WTC11 (cell line): Measurements from ENCODE around the gene SEPTIN10. TPM values are rescaled to one million over a fixed set of nuclear protein-coding genes. Genes with fewer than 3 reads are reported as not detected.

Experiments
- AFF4 ChIP-seq: sonication (generic); formaldehyde crosslinking; IDR thresholded peaks from 2 replicates; pipeline ENCODE4 v1.8.1; 2023; ENCODE audit warnings: mild to moderate bottlenecking, missing genetic modification reagents, borderline replicate concordance
- AR ChIP-seq: fragments of 250-450 bp; sonication (Bioruptor Pico); IDR thresholded peaks from 2 replicates; pipeline ENCODE4 v1.9.0; 2021; ENCODE audit warnings: mild to moderate bottlenecking
- ATF1 ChIP-seq: sonication (generic); formaldehyde crosslinking; IDR thresholded peaks from 2 replicates; pipeline ENCODE4 v1.8.1; 2023; ENCODE audit warnings: mild to moderate bottlenecking, moderate library complexity, missing genetic modification reagents
- ATF3 ChIP-seq: sonication (generic); formaldehyde crosslinking; conservative IDR thresholded peaks from 2 replicates; pipeline ENCODE4 v1.8.1; 2022; ENCODE audit warnings: mild to moderate bottlenecking, missing genetic modification reagents
- CBFB ChIP-seq: sonication (generic); formaldehyde crosslinking; IDR thresholded peaks from 2 replicates; pipeline ENCODE4 v1.8.1; 2022; ENCODE audit warnings: mild to moderate bottlenecking, low read depth, missing genetic modification reagents
- CDX4 ChIP-seq: fragments of 250-450 bp; sonication (Bioruptor Pico); IDR thresholded peaks from 2 replicates; pipeline ENCODE4 v1.9.0; 2021; ENCODE audit warnings: moderate library complexity, mild to moderate bottlenecking, inconsistent platforms, borderline replicate concordance
- CREM ChIP-seq: sonication (generic); formaldehyde crosslinking; IDR thresholded peaks from 2 replicates; pipeline ENCODE4 v1.8.1; 2022; ENCODE audit warnings: mild to moderate bottlenecking, missing genetic modification reagents, moderate library complexity
- CTCF ChIP-seq: fragments of 200-600 bp; IDR thresholded peaks from 2 replicates; pipeline ENCODE4 v1.8.0; 2022; ENCODE audit warnings: antibody characterized with exemption
- EMX1 ChIP-seq: fragments of 250-450 bp; sonication (Bioruptor Pico); IDR thresholded peaks from 2 replicates; pipeline ENCODE4 v1.8.0; 2021; ENCODE audit warnings: mild to moderate bottlenecking
- ESRRA ChIP-seq: sonication (generic); formaldehyde crosslinking; IDR thresholded peaks from 2 replicates; pipeline ENCODE4 v1.8.1; 2022; ENCODE audit warnings: mild to moderate bottlenecking, missing genetic modification reagents, borderline replicate concordance
- ETV6 ChIP-seq: sonication (generic); formaldehyde crosslinking; IDR thresholded peaks from 2 replicates; pipeline ENCODE4 v1.8.1; 2022; ENCODE audit warnings: mild to moderate bottlenecking, missing genetic modification reagents
- FOXP4 ChIP-seq: sonication (generic); formaldehyde crosslinking; IDR thresholded peaks from 2 replicates; pipeline ENCODE4 v1.8.0; 2022; ENCODE audit warnings: mild to moderate bottlenecking, missing genetic modification reagents
- HMGXB4 ChIP-seq: sonication (generic); formaldehyde crosslinking; IDR thresholded peaks from 2 replicates; pipeline ENCODE4 v1.8.1; 2023; ENCODE audit warnings: mild to moderate bottlenecking, moderate library complexity, missing genetic modification reagents
- IRF1 ChIP-seq: sonication (generic); formaldehyde crosslinking; IDR thresholded peaks from 2 replicates; pipeline ENCODE4 v1.8.0; 2023; ENCODE audit warnings: missing genetic modification reagents
- KAT7 ChIP-seq: sonication (generic); formaldehyde crosslinking; IDR thresholded peaks from 2 replicates; pipeline ENCODE4 v1.8.1; 2023; ENCODE audit warnings: missing genetic modification reagents, mild to moderate bottlenecking, borderline replicate concordance
- MAX ChIP-seq: sonication (generic); formaldehyde crosslinking; IDR thresholded peaks from 2 replicates; pipeline ENCODE4 v1.8.0; 2022; ENCODE audit warnings: mild to moderate bottlenecking, missing genetic modification reagents
- MXD4 ChIP-seq: fragments of 250-450 bp; sonication (Bioruptor Pico); IDR thresholded peaks from 2 replicates; pipeline ENCODE4 v1.8.0; 2021; ENCODE audit warnings: mild to moderate bottlenecking, moderate library complexity, borderline replicate concordance
- OVOL2 ChIP-seq: fragments of 250-450 bp; sonication (Bioruptor Pico); IDR thresholded peaks from 2 replicates; pipeline ENCODE4 v1.9.0; 2021; ENCODE audit warnings: mild to moderate bottlenecking, borderline replicate concordance
- RELA ChIP-seq: sonication (generic); formaldehyde crosslinking; IDR thresholded peaks from 2 replicates; pipeline ENCODE4 v1.8.1; 2022; ENCODE audit warnings: missing genetic modification reagents, mild to moderate bottlenecking, borderline replicate concordance
- TEAD4 ChIP-seq: sonication (generic); formaldehyde crosslinking; IDR thresholded peaks from 2 replicates; pipeline ENCODE4 v1.8.0; 2022; ENCODE audit warnings: mild to moderate bottlenecking, missing genetic modification reagents
- total RNA-seq: library from RNA; stranded (reverse); gene quantifications from 3 replicates; pipeline ENCODE4 v1.2.3, GENCODE V29; 2021

Gene SEPTIN10
- total RNA-seq, 1 experiment from 2014 or later: 86.8 TPM

GRCh38 chr2:109613922-109614714, at the start of gene SEPTIN10, which contains the start of gene SOWAHC (continued):
- TF ChIP-seq AR: no peak
- peak; percentile 88 for TF ChIP-seq MAX (CRISPR knock-in tag)
- no peak for TF ChIP-seq KAT7 (CRISPR knock-in tag)
- no peak for TF ChIP-seq TEAD4
- TF ChIP-seq CBFB: no peak; the same call in 1 of the 2 replicates
- no peak for TF ChIP-seq OVOL2 (CRISPR knock-in tag)
- TF ChIP-seq AFF4: 0 out of 2 replicates have a peak, but pooled peaks have one; percentile 22
- TF ChIP-seq MXD4 (CRISPR knock-in tag): no peak
- TF ChIP-seq ATF1 (CRISPR knock-in tag): no peak
- no peak for TF ChIP-seq EMX1 (CRISPR knock-in tag)
- peak; percentile 78; the same call in 1 of the 2 replicates for TF ChIP-seq ETV6 (CRISPR knock-in tag)
- no peak for TF ChIP-seq CTCF
- TF ChIP-seq ATF3 (CRISPR knock-in tag): no peak
- no peak for TF ChIP-seq CREM (CRISPR knock-in tag)
- no peak for TF ChIP-seq HMGXB4 (CRISPR knock-in tag)
- no peak for TF ChIP-seq RELA
- TF ChIP-seq CDX4 (CRISPR knock-in tag): no peak
- peak; percentile 75 for TF ChIP-seq FOXP4
- TF ChIP-seq ESRRA (CRISPR knock-in tag): peak; percentile 51
- no peak for TF ChIP-seq IRF1
